Fibroblast of skin of right quadriceps (primary cell): Measurements from ENCODE around the gene PPP1R1B.
A peak's percentile ranks its signal among the peaks of the same experiment; 100 is the strongest.

Experiments
- DNase-seq: peaks from one replicate; pipeline ENCODE4 v3.0.0-alpha.2; 2013

Gene PPP1R1B

DNA sequence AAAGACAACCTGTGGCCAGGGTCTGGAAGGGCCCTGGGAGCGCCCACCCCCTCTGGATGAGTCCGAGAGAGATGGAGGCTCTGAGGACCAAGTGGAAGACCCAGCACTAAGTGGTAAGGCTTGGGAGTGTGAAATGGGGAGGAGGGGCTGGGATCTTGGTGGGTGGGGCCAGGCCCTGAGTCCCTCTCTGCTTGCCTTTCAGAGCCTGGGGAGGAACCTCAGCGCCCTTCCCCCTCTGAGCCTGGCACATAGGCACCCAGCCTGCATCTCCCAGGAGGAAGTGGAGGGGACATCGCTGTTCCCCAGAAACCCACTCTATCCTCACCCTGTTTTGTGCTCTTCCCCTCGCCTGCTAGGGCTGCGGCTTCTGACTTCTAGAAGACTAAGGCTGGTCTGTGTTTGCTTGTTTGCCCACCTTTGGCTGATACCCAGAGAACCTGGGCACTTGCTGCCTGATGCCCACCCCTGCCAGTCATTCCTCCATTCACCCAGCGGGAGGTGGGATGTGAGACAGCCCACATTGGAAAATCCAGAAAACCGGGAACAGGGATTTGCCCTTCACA is 8.9 kb downstream of the PPP1R1B start:
- no peak for DNase-seq

- no peak for DNase-seq
Measured at GRCh38 chr17:39636587-39636926, 9.8 kb downstream of the PPP1R1B start.

GRCh38 chr17:39636927-39637736 is 10.4 kb downstream of the PPP1R1B start, which contains the start of gene STARD3:
Gene STARD3 (plus strand): TSS chr17:39637144. CDS start chr17:39653532, 16,388 bp downstream.
- DNase-seq: peak; percentile 81

DNA sequence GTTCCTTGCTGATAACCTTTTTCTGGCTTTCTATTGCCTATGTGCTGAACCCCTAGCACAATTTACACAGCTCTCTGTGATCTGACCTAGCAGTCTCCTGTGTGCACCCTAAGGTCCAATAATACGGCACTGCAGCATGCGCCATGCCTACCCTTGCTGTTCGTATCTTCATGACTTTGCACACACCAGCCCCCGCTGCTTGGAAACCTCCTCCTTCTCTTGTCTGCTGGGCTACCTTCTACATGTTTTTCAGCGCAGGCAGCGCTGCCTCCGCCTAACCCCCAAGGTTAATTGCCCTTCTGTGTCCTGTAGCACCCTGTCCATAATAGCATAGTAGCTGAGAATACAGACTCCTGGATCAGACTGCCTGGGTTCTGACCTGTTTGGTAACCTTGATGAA is 11.6 kb downstream of the PPP1R1B start:
- DNase-seq: no peak

DNA sequence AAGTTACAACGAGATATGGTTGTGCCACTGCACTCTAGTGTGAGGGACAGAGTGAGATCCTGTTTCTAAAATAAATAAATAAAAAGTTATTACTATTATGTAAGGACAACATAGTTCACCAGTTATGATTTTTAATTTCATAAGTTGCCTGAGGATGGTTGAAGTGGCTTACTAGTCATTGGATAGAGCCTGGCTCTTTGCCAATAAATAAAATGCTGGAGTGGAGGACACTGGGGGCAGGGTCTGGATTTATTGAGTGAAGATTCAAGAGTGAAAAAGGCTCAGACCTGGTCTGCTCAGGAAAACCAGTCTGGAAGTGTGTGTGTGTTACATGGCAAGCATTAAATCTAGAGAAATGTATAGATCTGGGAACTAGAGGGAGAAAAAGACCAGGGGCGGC is 12.3 kb downstream of the PPP1R1B start:
- DNase-seq: no peak

- no peak for DNase-seq
Measured at GRCh38 chr17:39639566-39640458, 13.1 kb downstream of the PPP1R1B start.

DNA sequence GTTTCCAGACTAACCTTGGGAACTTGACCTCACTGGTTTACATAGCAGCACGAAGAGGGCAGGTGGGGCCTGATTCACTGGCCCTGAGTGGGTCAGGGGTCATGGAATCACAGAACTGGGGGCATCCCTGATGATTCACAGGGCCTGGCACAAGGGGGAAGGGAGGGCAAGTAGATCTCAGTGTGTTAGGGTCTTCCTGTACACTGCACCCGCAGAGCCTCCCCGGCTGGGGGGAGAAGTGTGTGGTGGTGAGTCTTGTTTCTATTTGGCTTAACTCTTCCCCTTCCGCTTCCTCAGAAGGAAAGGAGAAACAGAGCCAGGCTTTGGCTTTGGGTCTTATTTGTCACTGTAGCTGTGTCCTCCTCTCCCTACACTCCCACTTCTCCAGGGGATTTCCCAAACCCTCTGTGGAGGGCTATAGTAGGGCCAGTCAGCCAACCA is 13.9 kb downstream of the PPP1R1B start:
- no peak for DNase-seq

GRCh38 chr17:39641097-39641496 is 14.3 kb downstream of the PPP1R1B start:
- no peak for DNase-seq

DNA sequence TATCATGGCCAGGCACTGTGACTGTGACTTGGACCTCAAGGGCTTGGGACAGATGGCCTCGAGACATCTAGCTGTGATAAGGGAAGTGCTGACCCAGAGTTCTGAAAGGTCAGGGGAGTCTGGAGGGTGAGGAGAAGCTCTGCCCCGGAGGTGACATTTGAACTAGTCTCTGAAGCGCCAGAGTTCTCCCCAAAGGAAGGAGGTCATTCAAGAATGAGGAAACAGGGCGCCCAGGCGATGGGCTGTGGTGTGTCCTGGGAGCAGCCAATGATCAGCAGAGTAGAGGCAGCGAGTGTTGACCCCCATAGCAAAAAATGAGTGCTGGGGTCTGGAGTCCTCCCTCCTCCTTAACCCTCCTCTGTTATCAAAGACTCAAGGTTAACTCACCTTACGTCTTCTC is 15.1 kb downstream of the PPP1R1B start:
- DNase-seq: no peak

DNA sequence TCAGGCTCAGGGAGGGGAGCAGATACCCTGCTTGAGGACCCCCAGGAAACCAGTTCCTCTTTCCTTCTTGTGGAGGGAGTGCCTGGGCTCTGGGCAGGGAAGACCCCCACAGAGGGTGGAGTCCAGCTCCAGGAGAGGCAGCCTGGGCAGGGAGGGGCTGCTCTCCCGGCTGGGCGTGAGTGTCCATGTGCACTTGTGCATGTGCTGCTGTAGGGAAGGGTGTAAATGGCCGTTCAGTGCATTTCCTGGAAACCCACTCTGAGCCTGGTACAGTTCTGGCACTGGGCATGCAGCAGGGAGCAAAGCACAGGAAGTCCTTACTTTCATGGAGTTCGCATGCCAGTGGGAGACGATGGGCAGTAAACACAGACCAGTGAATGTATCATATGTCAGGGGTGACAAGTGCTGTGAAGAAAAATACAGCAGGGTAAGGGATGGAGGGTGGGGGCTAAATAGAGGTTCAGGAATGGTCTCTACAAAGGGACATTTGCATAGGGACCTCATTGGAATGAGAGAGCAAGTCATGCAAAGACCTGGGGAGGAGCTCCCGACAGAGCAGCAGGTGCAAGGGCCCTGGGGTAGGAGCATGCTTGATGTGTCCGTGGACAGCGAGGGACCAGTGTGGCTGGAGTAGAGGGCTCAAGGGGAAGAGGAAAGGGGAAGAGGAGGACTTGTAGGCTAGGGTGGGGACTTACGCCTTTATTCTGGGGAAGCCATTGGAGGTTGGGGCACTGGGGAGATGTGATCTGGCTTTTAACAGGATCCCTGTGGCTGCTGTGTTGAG is 15.7 kb downstream of the PPP1R1B start:
- DNase-seq: no peak

DNA sequence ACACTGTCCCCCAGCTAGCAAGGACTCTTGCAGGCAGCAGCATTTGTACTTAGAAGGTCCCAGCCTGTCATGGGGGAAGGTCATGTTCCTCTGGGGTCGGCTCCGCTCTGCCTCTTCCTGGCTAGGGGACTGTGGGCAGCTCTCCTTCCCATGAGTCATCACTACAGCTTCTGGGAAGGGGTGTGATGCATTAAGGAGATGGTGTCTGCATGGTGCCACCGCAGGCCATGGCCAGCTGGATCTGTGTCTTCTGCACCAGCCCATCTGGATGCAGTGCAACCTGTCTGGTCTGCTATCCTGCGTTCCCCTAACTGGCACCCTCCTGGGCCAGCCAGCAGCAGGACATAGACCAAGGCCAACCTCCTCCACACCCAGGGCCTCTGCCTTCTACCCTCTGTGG is 16.5 kb downstream of the PPP1R1B start:
- DNase-seq: peak; percentile 28

- no peak for DNase-seq
Measured at GRCh38 chr17:39647256-39647655, 20.5 kb downstream of the PPP1R1B start.

GRCh38 chr17:39648616-39649366 is 22.0 kb downstream of the PPP1R1B start:
- DNase-seq: peak; percentile 69

DNA sequence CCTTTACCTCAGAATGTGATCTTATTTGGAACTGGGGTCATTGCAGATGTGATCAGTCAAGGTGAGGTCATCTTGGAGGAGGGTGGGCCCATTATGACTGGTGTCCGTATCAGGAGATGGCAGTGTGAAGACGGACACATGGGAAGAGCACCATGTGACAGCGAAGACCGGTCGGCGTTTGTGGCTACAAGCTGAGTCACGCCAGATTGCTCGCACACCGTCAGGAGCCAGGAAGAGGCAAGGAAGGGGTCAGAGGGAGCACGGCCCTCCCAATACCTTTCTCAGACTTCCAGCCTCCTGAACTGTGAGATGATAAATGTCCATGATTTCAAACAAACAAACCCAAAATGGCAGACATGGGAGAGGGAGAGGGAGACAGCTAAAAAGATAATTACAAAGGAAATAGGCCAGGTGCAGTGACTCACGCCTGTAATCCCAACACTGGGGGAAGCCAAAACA is 23.4 kb downstream of the PPP1R1B start:
- DNase-seq: no peak

DNA sequence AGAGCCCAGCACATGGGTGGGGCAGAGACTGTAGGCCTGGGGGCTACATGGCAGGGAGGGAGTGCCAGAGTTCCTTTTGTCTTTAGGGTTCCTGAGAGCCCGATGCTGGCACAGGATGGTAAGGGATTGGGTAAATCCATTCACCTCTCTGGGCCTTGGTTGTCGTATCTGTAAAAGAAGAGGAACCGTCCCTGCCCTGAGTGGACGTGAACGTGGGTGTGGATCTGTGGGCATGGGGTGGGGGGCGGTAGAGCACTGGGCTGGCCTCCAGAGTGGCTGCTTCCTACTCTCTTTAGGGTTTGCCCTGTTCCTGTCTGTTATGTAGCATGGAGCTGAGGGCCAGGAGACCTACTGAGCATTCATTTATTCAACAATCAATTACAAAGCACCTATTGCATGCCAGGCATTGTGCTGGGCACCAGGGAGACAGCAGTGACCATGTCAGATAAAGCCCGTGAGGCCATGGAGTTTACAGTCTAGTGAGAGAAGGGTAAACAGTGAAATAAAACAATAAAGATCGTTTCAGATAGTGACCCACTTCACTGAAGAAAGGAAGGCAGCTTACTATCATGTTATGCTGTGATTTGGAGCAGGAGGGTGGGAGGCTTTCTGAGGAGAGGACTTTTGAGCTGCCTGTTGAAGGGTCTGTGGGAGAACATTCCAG is 25.3 kb downstream of the PPP1R1B start:
- DNase-seq: no peak

DNA sequence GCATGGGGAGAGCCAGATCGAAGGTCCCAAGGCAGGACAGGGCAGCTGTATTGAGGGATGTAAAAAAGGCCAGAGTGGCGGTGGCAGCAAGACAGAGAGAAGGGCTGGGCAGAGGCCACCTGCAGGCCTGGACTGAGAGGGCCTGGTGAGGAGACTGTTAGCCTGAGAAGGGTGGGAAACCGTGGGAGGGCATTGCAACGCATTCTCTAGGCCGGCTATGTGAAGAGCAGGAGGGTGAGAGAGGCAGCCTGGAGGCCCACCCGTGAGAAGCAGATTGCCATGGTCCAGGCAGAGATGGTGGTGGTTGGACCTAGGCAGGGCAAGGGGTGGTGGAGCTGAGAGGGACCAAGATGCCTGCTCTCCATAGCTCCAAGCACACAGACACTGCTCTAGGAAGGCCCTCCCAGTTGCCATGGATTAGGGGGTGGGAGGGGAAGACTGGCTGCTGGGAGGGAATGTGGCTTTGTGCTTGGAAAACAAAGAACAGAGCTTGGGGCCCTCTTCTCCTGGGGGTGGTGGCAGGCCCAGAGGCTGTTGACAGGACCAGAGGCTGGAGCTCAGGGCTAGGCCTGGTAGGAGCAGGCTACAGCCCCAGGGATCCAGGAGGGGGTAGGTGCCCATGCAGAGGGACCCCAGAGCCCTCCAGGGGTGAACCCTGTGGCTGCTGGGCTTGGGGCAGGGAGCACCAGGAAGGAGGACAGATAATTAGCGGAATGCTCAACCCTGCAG is 26.0 kb downstream of the PPP1R1B start:
- DNase-seq: no peak

- DNase-seq: no peak
Measured at GRCh38 chr17:39653316-39653661, 26.5 kb downstream of the PPP1R1B start.

GRCh38 chr17:39653662-39654331 is 27.0 kb downstream of the PPP1R1B start:
- DNase-seq: no peak

GRCh38 chr17:39655105-39655504 is 28.4 kb downstream of the PPP1R1B start:
- no peak for DNase-seq

GRCh38 chr17:39658346-39658745 is 31.6 kb downstream of the PPP1R1B start:
- no peak for DNase-seq
